GM12875 (cell line): ENCODE results near the gene C18orf32.

Experiments
- H3K4me3 ChIP-seq: one replicate; pipeline ENCODE4 v1.5.1; 2011; ENCODE audit warnings: low read depth, low read length, control low read depth
- CTCF ChIP-seq: IDR thresholded peaks from 2 replicates; pipeline ENCODE4 v1.5.1; 2011; ENCODE audit warnings: low read depth, mild to moderate bottlenecking, control low read depth, inconsistent platforms, low read length, moderate library complexity, borderline replicate concordance; ENCODE audit not compliant: insufficient read depth

Gene C18orf32

GRCh38 chr18:49467019-49467563 lies 19.9 kb downstream of the C18orf32 start:
- no peak for TF ChIP-seq CTCF
- H3K4me3 ChIP-seq: no peak overlapping the region

GRCh38 chr18:49464718-49465598 lies 22.1 kb downstream of the C18orf32 start:
- TF ChIP-seq CTCF: no peak
- no peak overlapping the region for H3K4me3 ChIP-seq

GRCh38 chr18:49461602-49461977 lies 25.4 kb downstream of the C18orf32 start:
- TF ChIP-seq CTCF: no peak
- no peak overlapping the region for H3K4me3 ChIP-seq

GRCh38 chr18:49460976-49461601 lies 25.9 kb downstream of the C18orf32 start:
- no peak overlapping the region for H3K4me3 ChIP-seq
- TF ChIP-seq CTCF: no peak

GRCh38 chr18:49459404-49460171 lies 27.4 kb downstream of the C18orf32 start:
- H3K4me3 ChIP-seq: peak overlapping the region; percentile 98
- TF ChIP-seq CTCF: no peak

GRCh38 chr18:49457616-49458015 lies 29.4 kb downstream of the C18orf32 start:
- H3K4me3 ChIP-seq: no peak overlapping the region
- no peak for TF ChIP-seq CTCF
